GM18502 (cell line): ENCODE results near the gene ZNF613.

ENCODE experiments used
- ATAC-seq: cut with Tn5 transposase; IDR thresholded peaks from one replicate; pipeline ENCODE4 v1.9.1; 2021; ENCODE audit warnings: mild to moderate bottlenecking; ENCODE audit not compliant: unreplicated experiment, poor library complexity

ZNF613 gene

DNA sequence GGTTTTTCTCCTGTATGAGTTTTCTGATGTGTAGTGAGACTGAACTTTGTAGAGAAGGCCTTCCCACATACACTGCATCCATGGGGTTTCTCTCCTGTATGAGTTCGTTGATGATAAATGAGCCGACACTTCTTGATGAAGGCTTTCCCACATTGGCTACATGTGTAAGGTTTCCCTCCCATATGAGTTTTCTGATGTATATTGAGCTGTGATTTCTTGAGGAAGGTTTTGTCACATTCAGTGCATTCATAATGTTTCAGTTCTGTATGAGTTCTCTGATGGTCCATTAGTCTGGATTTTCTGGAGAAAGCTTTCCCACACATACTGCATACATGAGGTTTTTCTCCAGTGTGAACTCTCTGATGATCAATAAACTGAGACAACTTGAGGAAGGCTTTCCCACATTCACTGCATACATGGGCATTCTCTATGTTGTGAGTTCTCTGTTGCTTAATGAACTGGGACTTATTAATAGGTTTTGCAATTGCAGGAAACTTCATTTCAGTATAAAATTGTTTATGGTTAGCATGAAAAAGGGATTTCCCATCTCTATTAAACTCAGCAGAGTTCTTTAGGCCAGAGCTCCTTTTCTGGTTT is 66.9 kb downstream of the ZNF613 start:
- ATAC-seq: no peak
